ENCODE results near the gene PPA2. TPM values are rescaled to one million over a fixed set of nuclear protein-coding genes. Genes with fewer than 3 reads are reported as not detected.

Gene PPA2
- total RNA-seq, 1 donor from 2014 or later, result 49.3 TPM

GRCh38 chr4:105357258-105357980 lies 116.4 kb downstream of the PPA2 start:
- TF ChIP-seq CTCF (IDR thresholded peaks at IDR 0.05), result no peak
- Histone ChIP-seq H3K36me3 (peaks cover 0 to 7% of the 10 kb centered on the region in 2 donors), H3K4me1 (no peaks in the 10 kb centered on the region), H3K27ac (no peak overlapping the region), H3K9me3 (no peaks in the 10 kb centered on the region), H3K4me3 (no peak overlapping the region), H3K27me3 (no peaks in the 10 kb centered on the region)
- DNase-seq (ENCODE audit: low spot score in 2 of 2), result no peak
- intact Hi-C loops (cut with DNase I), result no loop called here

DNA sequence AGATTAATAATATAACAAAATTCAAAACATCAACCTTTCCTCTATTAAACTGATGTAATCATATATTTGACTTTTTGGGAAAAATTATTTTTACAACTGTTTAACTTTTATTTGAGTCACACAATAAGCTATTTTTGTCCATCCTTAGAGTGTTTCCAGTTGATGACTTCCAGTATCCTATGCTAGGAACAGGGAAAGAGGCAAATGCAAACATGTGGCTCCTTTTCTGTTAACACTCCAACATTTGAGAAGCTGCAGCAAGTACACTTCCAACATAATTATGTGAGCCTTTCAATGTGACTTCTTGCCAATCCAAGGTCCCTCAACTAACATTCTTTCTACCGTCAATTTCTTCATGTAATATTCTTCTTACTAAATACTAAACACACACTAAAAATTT lies 117.7 kb downstream of the PPA2 start:
- no peak for DNase-seq (ENCODE audit: low spot score in 2 of 2)
- intact Hi-C loops (cut with DNase I), result no loop called here
- Histone ChIP-seq H3K4me3 (no peak overlapping the region), H3K27me3 (no peaks in the 10 kb centered on the region), H3K9me3 (no peaks in the 10 kb centered on the region), H3K4me1 (no peaks in the 10 kb centered on the region), H3K36me3 (peaks cover 0 to 7% of the 10 kb centered on the region in 2 donors), H3K27ac (no peak overlapping the region)
- TF ChIP-seq CTCF (IDR thresholded peaks at IDR 0.05), result no peak

- Histone ChIP-seq H3K36me3 (no peaks in the 10 kb centered on the region), H3K27ac (no peak overlapping the region), H3K4me3 (no peak overlapping the region), H3K9me3 (no peaks in the 10 kb centered on the region), H3K4me1 (no peaks in the 10 kb centered on the region), H3K27me3 (no peaks in the 10 kb centered on the region)
- no peak for TF ChIP-seq CTCF (IDR thresholded peaks at IDR 0.05)
- DNase-seq (ENCODE audit: low spot score in 2 of 2), result no peak
- intact Hi-C loops (cut with DNase I), result no loop called here
Observed at GRCh38 chr4:105352826-105353225, 121.0 kb downstream of the PPA2 start.

DNA sequence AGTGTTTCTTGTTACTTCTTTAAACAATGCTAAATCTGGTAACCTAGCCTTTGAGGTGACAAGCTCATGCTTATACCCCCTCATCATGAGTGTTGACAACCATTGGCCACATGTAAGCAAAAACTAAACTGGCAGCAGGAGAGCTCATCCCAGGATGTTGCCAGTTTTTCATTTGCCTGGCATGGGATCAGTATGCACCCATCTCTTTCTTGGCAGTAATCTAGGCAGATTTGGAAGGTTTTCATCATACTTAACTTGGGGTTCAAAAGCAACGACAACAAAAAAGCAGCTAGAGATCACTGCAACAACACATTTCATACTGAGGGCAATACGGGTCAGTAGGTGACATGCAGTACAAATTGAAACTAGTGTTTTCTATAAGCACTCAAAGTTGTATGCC lies 122.0 kb downstream of the PPA2 start:
- no peak overlapping the region for H3K27ac ChIP-seq
- intact Hi-C loops (cut with DNase I), result no loop called here
- no peaks in the 10 kb centered on the region for H3K9me3 ChIP-seq
- H3K4me1 ChIP-seq, result no peaks in the 10 kb centered on the region
- H3K36me3 ChIP-seq, result no peaks in the 10 kb centered on the region
- no peak overlapping the region for H3K4me3 ChIP-seq
- DNase-seq (ENCODE audit: low spot score in 2 of 2), result no peak
- no peaks in the 10 kb centered on the region for H3K27me3 ChIP-seq
- no peak for TF ChIP-seq CTCF (IDR thresholded peaks at IDR 0.05)

DNA sequence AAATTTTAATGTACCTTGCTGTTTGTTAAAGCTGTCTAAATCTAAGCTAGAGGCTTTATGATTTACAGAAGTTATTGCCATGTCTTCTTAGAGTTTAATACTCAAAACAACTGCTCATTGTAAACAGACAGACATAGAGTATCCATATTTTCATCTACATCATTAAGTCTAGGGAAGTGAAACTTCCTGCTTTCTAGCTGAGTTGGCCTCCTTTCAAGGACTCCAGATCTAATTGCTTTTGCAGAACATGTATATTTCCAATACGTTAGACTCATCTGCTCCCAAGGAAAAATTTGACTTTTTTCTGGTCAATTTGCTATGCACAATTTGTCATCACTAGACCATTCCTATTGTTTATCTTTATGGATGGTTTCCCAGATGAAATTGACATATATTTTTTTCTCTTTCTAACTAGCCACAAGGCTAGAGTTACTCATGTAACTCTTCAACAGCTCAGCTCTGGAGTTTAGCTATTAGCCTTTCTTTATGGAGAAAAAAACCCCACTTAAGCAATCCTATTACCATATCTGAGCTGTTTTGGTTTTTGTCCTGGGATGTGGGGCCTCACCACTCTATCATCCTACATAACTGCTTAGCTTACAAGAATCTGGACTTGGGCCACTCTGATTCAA lies 122.9 kb downstream of the PPA2 start:
- no peaks in the 10 kb centered on the region for H3K9me3 ChIP-seq
- DNase-seq (ENCODE audit: low spot score in 2 of 2), result no peak
- intact Hi-C loops (cut with DNase I), result no loop called here
- H3K27ac ChIP-seq, result no peak overlapping the region
- H3K4me1 ChIP-seq, result no peaks in the 10 kb centered on the region
- no peaks in the 10 kb centered on the region for H3K36me3 ChIP-seq
- no peak for TF ChIP-seq CTCF (IDR thresholded peaks at IDR 0.05)
- no peaks in the 10 kb centered on the region for H3K27me3 ChIP-seq
- H3K4me3 ChIP-seq, result no peak overlapping the region
